HG03039 (cell line): ENCODE data around the gene ATP6V0D1.

ENCODE experiments used
- ATAC-seq: cut with Tn5 transposase; IDR thresholded peaks from one replicate; pipeline ENCODE4 v1.9.1; 2021; ENCODE audit warnings: mild to moderate bottlenecking, moderate library complexity; ENCODE audit not compliant: unreplicated experiment

The ATP6V0D1 gene

DNA sequence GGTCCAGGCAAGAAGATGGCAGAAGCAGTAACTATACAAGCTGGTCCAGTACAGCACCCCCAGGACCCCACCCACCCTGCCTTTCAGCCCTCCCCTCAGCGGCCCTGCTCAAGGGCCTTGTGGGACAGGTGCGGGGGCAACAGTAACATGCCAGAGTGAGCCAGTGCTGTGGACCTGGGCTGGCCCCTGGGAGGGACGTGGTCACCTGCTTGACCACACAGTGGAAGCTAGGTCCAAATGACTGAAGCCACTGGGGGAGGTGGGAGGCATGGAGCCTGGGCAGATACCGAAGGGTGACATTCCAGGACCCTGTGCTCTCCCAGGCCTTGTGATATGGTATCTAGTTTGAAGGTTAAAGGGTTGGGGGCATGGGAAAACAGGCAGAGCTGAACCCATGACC lies 17.3 kb downstream of the ATP6V0D1 start:
- no peak for ATAC-seq

DNA sequence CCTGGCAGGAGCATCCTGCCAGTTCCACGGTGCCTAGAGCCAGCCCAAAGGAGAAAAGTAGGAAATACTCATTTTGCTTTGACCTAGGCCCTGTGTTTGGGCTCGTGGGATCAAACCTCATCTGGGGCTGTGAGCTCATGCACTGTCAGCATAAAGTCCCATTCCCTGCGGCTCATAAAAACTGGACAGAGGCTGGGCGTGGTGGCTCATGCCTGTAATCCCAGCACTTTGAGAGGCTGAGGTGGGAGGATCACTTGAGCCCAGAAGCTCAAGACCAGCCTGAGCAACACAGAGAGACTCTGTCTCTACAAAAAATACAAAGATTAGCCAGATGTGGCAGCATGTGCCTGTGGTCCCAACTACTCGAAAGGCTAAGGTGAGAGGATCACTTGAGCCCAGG lies 17.9 kb downstream of the ATP6V0D1 start:
- no peak for ATAC-seq

DNA sequence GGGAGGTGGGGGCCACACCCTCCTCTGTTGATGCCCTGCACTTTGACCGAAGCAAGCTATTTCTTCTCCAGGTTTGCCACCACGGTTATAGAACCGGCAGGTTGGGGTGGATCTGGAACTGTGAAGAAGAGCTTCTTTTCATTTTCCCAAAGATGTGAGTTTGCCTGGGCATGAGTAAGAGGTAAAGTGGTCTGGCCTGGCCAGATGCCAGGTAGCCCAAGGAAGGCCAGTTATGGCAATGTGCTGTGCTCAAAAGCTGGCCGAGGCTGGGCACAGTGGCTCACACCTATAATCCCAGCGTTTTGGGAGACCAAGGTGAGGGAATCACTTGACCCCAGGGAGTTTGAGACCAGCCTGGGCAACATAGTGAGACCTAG lies 18.7 kb downstream of the ATP6V0D1 start:
- no peak for ATAC-seq

DNA sequence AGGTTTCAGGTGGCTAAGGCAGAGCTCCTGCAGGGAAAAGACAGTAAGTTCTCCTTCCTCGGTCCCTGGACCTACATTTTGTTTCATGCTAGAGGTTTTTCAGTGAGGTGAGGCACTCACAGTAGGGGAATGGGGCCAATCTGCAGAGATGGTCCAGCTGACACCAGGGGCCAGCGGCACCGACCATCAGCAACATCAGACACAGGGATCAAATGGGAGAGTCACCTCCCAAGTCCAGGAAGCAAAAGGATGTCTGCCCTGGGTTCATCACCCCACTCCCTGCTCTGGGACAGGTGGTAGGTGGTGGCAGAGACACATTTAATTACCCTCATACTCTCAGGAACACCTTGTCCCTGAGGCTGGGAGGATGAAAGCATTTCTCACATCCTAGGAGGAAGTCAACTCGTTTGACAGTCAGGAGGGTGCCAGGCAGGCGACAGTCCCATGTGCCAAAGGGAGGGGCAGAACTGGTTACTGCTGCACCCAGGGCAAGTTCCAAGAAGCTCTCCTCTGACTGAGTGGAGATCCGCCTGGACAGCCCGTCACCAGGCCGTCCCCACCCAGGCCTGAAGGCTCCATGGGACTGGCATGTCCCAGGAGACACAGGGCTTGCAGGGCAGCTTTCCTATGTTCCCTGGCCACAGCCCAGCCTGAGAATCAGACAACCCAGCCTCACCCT lies 19.2 kb downstream of the ATP6V0D1 start:
- ATAC-seq: no peak

DNA sequence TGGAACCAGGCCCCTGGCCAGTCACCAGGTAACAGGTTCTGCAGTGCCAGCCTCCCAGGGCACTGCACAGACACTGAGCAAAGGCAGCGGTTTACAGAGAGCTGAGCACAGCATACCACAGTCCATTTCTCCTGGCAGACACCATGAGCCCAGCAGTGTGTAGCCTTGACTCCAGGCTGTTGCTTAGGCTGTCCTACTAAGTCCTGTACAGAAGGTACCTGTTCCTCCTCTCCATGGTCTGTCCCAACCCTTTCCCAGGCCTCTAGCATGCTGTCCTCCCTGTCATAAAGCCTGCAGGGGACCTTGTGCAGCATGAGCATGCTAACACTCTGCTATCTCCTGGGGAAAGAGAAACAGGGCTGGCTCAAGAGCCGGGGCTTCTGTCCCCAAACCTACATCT lies 20.0 kb downstream of the ATP6V0D1 start:
- ATAC-seq: no peak

DNA sequence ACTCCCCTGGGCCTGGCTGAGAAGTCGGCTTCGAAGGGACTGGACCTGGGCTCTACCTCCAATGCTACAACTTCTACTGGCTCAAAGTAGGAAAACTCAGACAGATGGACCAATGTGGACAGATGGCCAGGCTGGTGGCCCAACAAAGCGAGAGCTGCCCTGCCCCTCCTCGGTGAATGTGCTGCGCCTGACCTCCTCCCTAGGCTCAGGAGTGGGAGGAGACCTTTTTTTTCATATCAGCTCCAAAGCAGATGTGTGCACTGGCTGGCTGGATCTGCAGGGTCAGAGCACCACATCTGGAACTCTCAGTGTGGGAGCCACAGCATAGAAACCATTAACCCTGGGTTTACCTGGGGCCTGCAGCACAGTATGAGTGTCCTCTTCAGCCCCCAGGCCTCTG lies 20.8 kb downstream of the ATP6V0D1 start:
- no peak for ATAC-seq

DNA sequence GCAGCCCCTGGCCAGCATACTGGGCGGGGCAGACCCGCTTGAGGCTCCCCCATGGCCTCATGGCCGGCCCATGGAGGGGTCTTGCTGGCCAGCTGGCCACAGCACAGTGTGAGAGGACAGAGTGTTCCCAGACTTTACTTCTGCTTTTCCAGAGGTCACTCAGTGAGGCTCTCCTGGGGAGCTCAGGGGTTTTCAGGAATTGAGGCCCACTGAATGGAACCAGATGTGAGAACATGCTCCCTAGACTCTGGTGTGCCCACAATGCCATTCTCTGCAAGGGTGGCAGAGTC lies 21.2 kb downstream of the ATP6V0D1 start:
- ATAC-seq: no peak

DNA sequence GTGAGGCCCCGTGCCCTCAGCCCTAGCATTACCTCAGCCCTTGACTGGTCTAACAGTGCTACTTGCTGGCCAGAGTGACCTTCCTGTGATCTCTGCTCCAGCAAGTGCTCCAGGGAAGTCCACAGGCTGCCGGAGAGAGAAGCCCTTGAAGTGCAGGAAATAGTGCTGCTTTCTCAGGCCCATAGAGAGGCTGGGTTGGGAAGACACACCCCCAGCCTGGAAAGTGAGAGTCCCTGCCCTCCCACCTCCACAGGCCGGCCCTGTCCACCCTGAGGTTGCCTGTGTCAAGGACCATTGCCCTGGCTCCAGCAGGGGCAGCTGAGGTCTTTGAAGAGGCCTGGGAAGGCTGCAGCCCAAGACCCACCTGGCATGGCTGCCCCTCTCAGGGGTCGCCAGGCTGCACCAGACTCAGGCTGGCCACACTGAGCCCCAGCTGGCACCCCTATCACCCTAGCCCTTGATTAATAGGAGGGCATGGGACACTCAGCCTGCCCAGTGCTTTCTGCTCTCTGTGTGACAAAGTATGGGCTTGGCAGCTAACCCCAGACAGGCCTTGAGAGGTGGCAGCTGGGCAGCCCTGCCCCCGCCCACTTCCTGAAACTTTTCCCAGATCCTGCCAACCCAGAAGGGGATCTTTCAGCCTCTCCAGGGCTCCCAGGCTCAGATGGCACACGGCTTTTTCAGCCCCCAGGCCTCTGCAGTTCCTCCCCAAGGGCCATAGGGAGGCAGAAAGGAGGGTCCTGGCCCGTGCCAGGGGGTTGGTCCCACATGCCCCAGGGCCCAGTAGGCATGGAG lies 21.7 kb downstream of the ATP6V0D1 start:
- no peak for ATAC-seq

DNA sequence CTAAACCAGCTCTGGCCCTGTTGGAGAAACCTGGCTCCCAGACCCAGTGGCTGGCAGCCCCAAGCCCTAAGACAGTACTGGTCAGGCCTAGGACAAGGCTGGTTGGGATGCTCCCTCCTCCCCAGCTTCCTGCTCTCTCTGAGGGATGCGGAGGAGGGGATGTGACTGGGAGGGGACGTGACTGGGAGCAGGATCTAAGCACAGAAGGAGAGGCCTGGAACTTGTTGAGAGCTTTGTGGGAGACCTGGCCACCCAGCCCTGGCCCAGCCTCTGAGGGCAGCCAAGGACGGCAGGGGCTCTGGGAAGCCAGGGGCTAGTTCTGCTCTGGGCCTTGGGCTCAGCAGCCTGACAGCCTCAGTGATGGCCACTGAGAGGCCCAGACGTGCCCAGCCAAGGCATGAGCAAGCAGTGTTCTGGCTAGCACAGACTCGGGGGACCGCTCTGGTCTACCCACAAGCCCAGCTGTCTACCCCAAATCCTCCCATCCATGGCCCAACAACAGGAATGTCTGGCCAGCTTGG lies 22.8 kb downstream of the ATP6V0D1 start:
- ATAC-seq: no peak

DNA sequence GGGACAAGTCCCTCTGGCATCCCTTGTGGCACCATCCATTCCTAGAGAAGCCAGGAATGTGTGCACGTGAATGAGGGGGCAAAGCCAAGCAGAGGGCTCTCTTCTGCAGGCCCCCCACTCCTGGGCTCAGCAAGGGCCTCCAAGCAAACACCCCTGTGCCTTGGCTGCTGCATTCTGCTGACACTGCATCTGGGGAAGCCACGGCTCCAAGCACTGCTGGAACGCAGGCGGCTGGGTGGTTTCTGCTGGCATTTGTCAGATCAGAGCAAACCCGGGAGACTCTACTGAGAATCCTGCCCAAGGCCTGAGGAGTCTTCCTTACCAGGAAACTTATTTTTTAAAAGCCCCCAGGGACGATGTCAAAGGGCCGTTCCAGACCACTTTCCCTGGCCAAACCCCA lies 23.3 kb downstream of the ATP6V0D1 start:
- ATAC-seq: no peak

DNA sequence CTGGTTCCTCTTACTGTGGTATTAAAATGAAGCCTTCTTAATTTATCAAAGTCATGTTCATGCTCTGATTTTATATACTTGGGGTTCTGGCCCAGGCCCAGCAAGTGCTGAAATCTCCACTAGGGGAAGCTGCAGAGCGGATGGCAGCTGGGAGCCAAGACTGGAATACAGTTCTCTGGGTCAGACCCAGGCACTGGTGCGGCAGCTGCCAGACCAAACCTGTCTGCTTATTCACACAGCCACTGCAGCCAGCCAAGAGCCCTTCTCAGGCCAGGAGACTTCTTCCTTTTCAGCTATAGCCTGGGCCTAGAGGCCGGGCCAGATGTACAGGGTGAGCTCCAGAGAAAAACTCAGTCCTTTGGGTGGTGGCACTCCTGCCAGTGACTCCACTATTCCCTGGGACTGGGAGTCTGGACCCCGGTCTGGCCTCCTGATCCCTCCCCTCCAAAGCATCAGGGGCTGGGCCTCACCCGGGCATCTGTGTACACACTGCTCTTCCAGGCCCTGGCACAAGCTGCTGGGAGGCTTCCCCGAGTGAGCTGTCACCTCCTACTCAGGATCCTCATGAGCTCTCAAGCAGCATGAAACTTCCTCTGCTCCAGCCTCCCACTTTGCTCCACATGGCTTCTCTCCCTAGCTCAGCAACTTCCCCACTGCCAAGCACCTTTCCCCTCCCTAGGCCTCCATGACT lies 24.4 kb downstream of the ATP6V0D1 start:
- ATAC-seq: no peak

DNA sequence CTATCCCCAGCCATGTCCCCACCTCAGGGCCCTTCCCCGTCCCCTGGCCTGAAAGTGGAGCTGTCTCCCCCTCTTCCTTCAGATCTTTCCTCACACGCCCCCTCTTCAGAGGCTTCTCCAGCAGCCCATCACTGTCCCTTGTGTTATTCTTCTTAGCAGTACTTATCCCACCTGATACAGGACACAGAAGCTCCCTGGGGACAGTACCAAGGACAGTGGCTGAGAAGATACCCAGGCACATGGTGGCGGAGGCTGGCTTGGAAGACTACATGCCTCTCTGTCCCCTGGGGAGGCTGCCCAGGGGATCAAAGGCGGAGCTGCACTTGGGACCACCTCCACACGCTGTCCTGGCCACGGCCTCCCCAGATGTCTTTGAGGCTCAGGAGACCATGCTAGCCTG lies 26.1 kb downstream of the ATP6V0D1 start:
- ATAC-seq: no peak

DNA sequence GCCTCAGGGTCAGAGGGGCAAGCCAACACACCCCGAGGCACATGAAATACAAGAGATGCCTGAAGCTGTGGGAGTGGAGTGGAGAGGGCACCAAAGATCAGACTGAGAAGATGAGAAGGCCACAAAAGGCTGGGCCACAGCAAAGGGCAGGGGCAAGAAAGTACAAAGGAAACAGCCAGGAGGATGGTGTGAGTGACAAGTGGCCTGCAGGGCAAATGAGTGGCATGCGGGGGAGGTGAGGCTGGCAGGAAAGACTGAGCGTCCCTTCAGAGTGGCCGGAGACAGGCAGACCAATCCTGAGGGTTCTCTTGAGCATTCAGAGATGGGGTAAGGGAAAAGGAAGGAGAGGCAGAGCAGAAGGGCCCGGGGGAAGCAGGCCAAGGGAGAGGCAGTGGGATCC lies 26.9 kb downstream of the ATP6V0D1 start:
- ATAC-seq: no peak

DNA sequence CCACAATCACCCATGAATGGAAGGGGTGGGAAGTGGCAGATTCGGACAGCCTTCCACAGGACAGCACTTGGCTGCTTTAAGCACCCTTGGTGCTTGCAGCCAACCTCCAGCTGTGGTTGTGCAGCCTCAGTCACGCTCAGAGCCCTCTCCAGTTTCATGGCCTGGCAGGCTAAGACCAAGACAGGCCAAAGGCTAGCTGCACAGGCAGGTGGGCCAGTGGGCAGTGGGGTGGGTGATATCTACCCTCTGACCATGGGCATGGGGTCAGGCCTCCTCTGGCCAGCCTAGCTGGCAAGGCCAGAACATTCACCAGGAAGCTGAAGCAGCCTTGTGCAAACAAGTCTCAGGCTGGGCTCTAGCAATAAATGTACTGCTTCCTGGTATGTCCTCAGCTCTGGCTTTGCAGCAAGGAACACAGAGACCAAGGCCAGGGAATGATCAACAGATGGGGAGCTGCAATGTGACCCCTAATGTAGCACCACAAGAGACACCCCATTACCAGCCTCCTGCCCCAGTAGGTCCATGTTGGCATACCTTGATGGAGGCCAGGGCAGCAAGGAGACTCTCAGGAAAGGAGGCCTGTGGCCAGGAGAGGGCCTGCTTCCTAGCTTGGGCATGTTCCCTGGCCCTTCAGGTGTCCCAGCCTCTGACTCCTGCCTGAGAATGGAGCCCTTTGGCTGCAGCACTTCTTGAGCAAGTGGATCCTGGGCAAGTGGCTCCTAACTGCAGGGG lies 29.1 kb downstream of the ATP6V0D1 start:
- no peak for ATAC-seq

DNA sequence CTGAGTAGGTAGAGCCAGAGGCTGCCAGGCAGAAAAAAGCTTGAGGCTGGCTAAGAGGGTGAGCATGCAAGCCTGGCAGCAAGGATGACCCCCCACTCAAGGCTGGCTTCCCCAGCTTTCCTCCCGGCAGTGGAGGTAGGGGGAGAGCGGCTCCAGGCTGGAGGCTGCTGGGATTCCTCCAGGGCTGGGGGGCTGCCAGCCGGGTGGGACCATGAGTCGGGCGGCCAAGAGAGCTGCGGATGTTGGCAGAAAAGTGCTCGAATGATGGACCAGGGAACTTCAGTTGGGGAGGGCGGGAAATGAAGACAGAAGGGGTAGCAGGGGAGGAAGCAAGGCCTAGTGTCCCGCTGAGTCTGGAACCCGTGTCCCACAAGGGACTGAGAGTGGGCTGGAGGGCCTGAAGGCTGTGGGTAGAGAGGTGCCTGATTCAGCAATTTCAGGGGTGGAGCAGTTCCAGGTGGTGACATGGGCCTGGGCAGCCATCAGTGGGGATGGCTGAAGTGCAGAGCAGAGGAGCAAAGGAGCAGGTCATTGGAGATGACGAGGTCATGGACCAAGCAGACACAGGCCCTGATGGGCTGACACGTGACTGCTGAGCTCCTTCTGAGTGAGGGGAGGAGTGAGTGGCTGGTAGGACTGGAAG lies 29.8 kb downstream of the ATP6V0D1 start:
- ATAC-seq: no peak

DNA sequence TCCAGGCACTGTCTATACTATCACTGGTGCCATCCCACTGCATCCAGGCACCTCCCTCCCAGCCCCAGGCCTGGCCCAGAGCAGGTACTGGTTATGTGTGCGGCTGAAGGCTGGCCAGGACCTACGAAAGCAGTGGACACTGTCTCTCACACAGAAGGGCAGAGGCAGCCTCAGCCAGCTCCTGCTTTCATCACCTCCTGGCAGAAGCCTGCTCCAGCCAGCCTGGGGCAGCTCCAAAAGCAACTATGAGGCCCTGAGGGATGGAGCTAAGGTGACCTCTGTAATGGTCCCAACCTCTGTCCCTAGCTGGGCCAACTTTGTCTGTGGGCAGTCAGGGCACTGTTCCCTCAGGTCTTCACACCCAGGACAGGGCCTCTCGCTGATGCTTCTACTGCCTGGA lies 31.2 kb downstream of the ATP6V0D1 start:
- no peak for ATAC-seq

DNA sequence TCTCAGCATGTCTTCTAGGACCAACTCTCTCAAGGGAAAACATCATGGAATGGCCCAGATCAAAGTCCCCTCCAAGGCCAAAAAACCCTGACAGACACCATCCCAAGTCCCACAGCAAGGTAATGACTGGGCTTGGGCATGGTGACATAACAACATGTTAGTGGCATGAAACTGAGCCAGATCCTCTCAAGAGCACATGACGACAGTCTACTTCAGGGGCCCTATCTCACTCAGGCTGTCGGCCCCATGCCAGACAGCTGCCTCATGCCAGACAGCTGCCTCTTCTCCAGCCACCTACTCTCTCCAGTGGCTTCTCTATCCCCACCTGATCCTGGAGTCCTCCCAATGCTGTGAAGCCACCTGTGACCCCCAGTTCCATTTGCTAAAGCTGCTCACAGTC lies 31.6 kb downstream of the ATP6V0D1 start:
- no peak for ATAC-seq

DNA sequence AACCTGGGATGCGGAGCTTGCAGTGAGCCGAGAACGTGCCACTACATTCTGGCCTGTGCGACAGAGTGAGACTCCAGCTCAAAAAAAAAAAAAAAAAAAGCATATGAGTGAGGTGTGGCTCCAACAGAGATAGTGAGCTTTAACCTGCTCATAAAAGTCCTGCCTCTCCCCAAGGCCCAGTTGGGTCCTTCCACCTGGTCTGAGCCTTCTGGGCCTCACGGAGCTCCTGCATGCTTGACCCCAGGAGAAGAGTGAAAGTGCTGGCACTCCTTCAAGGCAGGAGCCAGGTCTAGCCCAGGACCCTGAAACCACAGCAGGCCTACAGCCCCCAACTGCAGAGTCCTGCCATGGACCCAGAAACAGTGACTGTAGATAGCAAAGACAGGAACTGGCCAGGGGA lies 32.4 kb downstream of the ATP6V0D1 start:
- ATAC-seq: no peak

DNA sequence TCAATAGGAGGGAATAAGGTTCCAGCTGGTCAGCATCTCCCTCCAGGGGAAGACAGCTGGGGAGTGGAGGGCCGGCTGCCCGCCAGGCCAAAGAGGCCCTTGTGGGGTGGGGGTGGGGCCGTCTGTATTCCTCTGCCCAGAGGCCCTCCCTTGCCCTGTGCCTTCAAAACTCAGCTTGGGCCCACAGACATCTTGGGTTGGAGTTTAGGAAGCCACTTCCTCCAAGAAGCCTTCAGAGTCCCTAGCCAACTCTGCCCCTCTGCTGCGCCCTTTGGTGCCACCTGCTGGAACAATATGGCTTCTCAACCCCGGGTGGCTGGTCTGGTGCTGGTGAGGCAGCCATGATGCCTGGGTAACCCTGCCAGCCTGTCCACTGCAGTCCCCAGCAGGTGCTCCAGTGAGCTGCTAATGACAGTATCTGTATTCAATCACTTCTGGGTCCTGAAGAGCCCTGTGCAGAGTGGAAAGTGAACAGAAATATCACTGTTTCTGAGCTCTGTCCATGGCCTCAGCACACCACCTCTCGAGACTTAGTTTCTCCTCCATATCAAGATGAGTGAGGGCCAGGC lies 33.4 kb downstream of the ATP6V0D1 start:
- no peak for ATAC-seq

DNA sequence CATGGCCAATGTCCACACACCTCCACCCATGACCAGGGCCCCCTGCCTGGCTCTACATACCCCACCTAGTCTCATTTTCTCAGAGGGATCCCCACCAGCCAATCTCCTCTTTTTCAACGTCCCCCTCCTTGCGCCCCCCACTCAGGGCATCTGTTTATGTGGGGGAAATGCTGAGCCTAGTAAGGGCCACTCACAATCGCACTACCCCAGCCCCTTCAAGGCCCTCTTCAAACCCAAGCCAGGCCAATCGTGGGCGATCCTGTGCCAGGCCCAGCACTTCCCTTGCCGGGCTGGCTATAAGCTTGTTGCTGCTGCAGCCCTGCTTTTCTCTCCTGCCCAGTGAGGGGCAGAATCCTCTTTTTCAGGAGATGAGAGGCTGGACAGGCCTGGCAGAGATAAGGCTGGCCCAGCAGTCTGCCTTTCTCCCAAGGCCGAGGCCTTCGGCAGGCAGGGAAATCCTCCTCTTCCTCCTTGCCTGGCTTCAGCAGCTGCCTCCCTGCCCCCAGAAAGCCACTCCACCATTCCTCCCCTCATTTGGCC lies 33.9 kb downstream of the ATP6V0D1 start:
- no peak for ATAC-seq
